SK-N-SH (cell line): ENCODE results near the gene DMRTA2. TPM values are rescaled to one million over a fixed set of nuclear protein-coding genes. Genes with fewer than 3 reads are reported as not detected.

Source experiments
- CTCF ChIA-PET: fragments of 300-600, 350-600 bp; formaldehyde crosslinking; extraction: SDS; loops from one replicate; lab custom pipeline; 2021; lab: Yijun Ruan, JAX
- POLR2A ChIA-PET: fragments of 350-600 bp; sonication (Branson Sonifier 250); formaldehyde crosslinking; extraction: SDS; loops from one replicate; lab custom pipeline; 2020; ENCODE audit warnings: antibody characterized with exemption, inconsistent platforms; lab: Yijun Ruan, JAX
- DNase-seq: peaks from one replicate; pipeline ENCODE4 v3.0.0; 2012
- H2AFZ ChIP-seq: fragments of 200-600 bp; sonication (generic); 2 replicates; pipeline ENCODE4 v1.8.1; 2016; ENCODE audit warnings: antibody characterized with exemption, mild to moderate bottlenecking, low read depth
- H3F3A ChIP-seq: fragments of 200-600 bp; sonication (generic); replicated peaks from 2 replicates; pipeline ENCODE3; 2016; ENCODE audit warnings: antibody characterized with exemption, mild to moderate bottlenecking; ENCODE audit not compliant: insufficient read depth
- H3K27ac ChIP-seq, 2 experiments: fragments of 200-500 bp in 1 of 2; fragments of 200-600 bp in 1 of 2; sonication (Bioruptor generic) in 1 of 2; sonication (generic), shearing (Covaris generic) in 1 of 2; 2 replicates each; pipeline versions ENCODE4 v1.5.1 to v1.6.1; 2014 to 2016; ENCODE audit warnings: low read depth in 2 of 2, inconsistent platforms in 1 of 2, low read length in 1 of 2, mild to moderate bottlenecking in 1 of 2, mixed read lengths in 1 of 2
- H3K27me3 ChIP-seq: fragments of 200-600 bp; sonication (generic), shearing (Covaris generic); 2 replicates; pipeline ENCODE4 v1.6.1; 2016; ENCODE audit warnings: mixed run types; ENCODE audit not compliant: insufficient read depth
- H3K36me3 ChIP-seq, 2 experiments: fragments of 200-500 bp in 1 of 2; fragments of 200-600 bp in 1 of 2; sonication (Bioruptor generic) in 1 of 2; sonication (generic) in 1 of 2; replicated peaks in 1 of 2; 2 replicates each; pipeline versions ENCODE3 to v1.5.1; 2014 to 2016; ENCODE audit warnings: low read length in 1 of 2, mild to moderate bottlenecking in 1 of 2; ENCODE audit not compliant: insufficient read depth in 2 of 2, control insufficient read depth in 1 of 2
- H3K4me1 ChIP-seq, 2 experiments: fragments of 200-500 bp in 1 of 2; fragments of 200-600 bp in 1 of 2; sonication (Bioruptor generic) in 1 of 2; sonication (generic), shearing (Covaris generic) in 1 of 2; 2 replicates each; pipeline versions ENCODE4 v1.5.1 to v1.6.1; 2014 to 2016; ENCODE audit warnings: low read depth in 1 of 2, low read length in 1 of 2, mixed run types in 1 of 2; ENCODE audit not compliant: insufficient read depth in 2 of 2, control insufficient read depth in 1 of 2
- H3K4me2 ChIP-seq: fragments of 200-600 bp; sonication (generic), shearing (Covaris generic); 2 replicates; pipeline ENCODE4 v1.6.1; 2017; ENCODE audit warnings: mixed run types
- H3K4me3 ChIP-seq, 2 experiments: fragments of 200-500 bp in 1 of 2; fragments of 200-600 bp in 1 of 2; sonication (Bioruptor generic) in 1 of 2; sonication (generic), shearing (Covaris generic) in 1 of 2; 2 replicates each; pipeline versions ENCODE4 v1.5.1 to v1.8.1; 2014 to 2016; ENCODE audit warnings: low read depth in 2 of 2, inconsistent platforms in 1 of 2, low read length in 1 of 2, mild to moderate bottlenecking in 1 of 2, mixed read lengths in 1 of 2, moderate library complexity in 1 of 2
- H3K79me2 ChIP-seq: fragments of 200-600 bp; sonication (generic); 2 replicates; pipeline ENCODE4 v1.8.1; 2017; ENCODE audit warnings: mild to moderate bottlenecking; ENCODE audit not compliant: insufficient read depth
- H3K9ac ChIP-seq: fragments of 200-600 bp; sonication (generic); 2 replicates; pipeline ENCODE4 v1.6.1; 2017; ENCODE audit warnings: mixed run types
- H3K9me2 ChIP-seq: fragments of 200-600 bp; sonication (generic); 2 replicates; pipeline ENCODE4 v1.6.1; 2017; ENCODE audit warnings: mixed run types
- H3K9me3 ChIP-seq: fragments of 200-600 bp; sonication (generic); 2 replicates; pipeline ENCODE4 v1.6.1; 2017; ENCODE audit warnings: mixed run types, mild to moderate bottlenecking, moderate library complexity
- H4K20me1 ChIP-seq: fragments of 200-600 bp; sonication (generic); 2 replicates; pipeline ENCODE4 v1.6.1; 2017; ENCODE audit warnings: mild to moderate bottlenecking, mixed run types; ENCODE audit not compliant: insufficient read depth
- CHD2 ChIP-seq: fragments of 150-350 bp; IDR thresholded peaks from 2 replicates; pipeline ENCODE4 v1.6.1; 2018; ENCODE audit warnings: low read length; ENCODE audit not compliant: partially characterized antibody
- EZH2phosphoT487 ChIP-seq: fragments of 200-600 bp; sonication (generic); IDR thresholded peaks from 2 replicates; pipeline ENCODE4 v1.6.1; 2017; ENCODE audit warnings: low read depth, mixed run types, mild to moderate bottlenecking, antibody characterized with exemption, moderate library complexity, borderline replicate concordance
- FOXJ3 ChIP-seq: sonication (generic); formaldehyde crosslinking; IDR thresholded peaks from 2 replicates; pipeline ENCODE4 v1.5.1; 2020; ENCODE audit warnings: mild to moderate bottlenecking, missing genetic modification reagents
- JUND ChIP-seq: IDR thresholded peaks from 2 replicates; pipeline ENCODE4 v1.4.0; 2012
- POLR2AphosphoS5 ChIP-seq: IDR thresholded peaks from 2 replicates; pipeline ENCODE4 v1.6.1; 2012; ENCODE audit warnings: low read depth, low read length
- RXRA ChIP-seq: IDR thresholded peaks from 2 replicates; pipeline ENCODE4 v1.4.0; 2012; ENCODE audit warnings: low read depth, mild to moderate bottlenecking, borderline replicate concordance
- TAF1 ChIP-seq: IDR thresholded peaks from 2 replicates; pipeline ENCODE4 v1.6.1; 2012; ENCODE audit warnings: low read depth, mild to moderate bottlenecking, low read length, moderate library complexity, borderline replicate concordance
- TCF12 ChIP-seq: IDR thresholded peaks from 2 replicates; pipeline ENCODE4 v1.4.0; 2012
- WGBS: methylation state at CpG from one replicate; pipeline ENCODE4 v1.1.6; 2017; ENCODE audit warnings: low lambda C conversion rate; 5-methylcytosine and 5-hydroxymethylcytosine counted together
- polyA plus RNA-seq, 3 experiments: library from polyadenylated mRNA; depleted of rRNA; stranded (reverse); fragments of >200 nt; gene quantifications; 2 replicates each; pipeline ENCODE4 v1.2.3, GENCODE V29; 2012
- TF ChIP-seq, protein P1 (sequence below): IDR thresholded peaks from 2 replicates; pipeline ENCODE4 v1.6.1; 2012; ENCODE audit warnings: mild to moderate bottlenecking, low read depth, low read length, moderate library complexity
- TF ChIP-seq, protein P2 (sequence below): fragments of 150-350 bp; IDR thresholded peaks from 2 replicates; pipeline ENCODE4 v1.6.1; 2016; ENCODE audit warnings: mild to moderate bottlenecking, low read depth, low read length

Gene DMRTA2
- polyA plus RNA-seq, 1 of the 3 experiments (the other 2 are of a cell fraction), result 0.02 TPM

DNA sequence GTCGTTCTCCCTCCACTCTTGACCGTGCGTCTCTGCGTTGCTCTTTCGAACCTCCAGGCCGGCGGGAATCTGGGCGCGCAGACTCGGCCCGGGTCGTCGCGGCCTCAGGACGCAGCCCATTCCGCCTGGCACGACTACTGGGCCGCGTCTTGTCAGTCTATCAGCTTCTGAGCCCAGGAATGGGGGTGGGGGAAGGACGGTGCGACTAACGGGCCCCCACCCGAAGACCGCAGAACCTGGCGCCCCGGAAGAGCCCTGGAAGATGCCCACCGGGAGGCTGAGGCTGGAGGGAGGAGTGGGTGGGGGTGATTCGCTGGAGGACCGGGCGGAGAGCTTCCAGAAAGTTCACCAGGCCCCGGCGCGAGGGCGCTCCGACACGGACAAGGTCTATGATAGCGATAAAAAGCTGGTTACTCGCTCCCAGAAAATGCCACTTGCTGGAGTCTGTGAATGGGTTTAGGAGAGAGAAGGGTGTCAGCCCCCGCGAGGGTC lies 1.7 kb upstream of the DMRTA2 start:
- POLR2A ChIA-PET, result no interaction called here
- TF ChIP-seq TCF12 (no peak), POLR2AphosphoS5 (no peak), JUND (no peak), CHD2 (no peak), FOXJ3 (CRISPR knock-in tag) (no peak), RXRA (no peak), EZH2phosphoT487 (no peak), TAF1 (no peak)
- TF ChIP-seq, protein P1, sequence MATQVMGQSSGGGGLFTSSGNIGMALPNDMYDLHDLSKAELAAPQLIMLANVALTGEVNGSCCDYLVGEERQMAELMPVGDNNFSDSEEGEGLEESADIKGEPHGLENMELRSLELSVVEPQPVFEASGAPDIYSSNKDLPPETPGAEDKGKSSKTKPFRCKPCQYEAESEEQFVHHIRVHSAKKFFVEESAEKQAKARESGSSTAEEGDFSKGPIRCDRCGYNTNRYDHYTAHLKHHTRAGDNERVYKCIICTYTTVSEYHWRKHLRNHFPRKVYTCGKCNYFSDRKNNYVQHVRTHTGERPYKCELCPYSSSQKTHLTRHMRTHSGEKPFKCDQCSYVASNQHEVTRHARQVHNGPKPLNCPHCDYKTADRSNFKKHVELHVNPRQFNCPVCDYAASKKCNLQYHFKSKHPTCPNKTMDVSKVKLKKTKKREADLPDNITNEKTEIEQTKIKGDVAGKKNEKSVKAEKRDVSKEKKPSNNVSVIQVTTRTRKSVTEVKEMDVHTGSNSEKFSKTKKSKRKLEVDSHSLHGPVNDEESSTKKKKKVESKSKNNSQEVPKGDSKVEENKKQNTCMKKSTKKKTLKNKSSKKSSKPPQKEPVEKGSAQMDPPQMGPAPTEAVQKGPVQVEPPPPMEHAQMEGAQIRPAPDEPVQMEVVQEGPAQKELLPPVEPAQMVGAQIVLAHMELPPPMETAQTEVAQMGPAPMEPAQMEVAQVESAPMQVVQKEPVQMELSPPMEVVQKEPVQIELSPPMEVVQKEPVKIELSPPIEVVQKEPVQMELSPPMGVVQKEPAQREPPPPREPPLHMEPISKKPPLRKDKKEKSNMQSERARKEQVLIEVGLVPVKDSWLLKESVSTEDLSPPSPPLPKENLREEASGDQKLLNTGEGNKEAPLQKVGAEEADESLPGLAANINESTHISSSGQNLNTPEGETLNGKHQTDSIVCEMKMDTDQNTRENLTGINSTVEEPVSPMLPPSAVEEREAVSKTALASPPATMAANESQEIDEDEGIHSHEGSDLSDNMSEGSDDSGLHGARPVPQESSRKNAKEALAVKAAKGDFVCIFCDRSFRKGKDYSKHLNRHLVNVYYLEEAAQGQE, result no peak
- TF ChIP-seq, protein P2, sequence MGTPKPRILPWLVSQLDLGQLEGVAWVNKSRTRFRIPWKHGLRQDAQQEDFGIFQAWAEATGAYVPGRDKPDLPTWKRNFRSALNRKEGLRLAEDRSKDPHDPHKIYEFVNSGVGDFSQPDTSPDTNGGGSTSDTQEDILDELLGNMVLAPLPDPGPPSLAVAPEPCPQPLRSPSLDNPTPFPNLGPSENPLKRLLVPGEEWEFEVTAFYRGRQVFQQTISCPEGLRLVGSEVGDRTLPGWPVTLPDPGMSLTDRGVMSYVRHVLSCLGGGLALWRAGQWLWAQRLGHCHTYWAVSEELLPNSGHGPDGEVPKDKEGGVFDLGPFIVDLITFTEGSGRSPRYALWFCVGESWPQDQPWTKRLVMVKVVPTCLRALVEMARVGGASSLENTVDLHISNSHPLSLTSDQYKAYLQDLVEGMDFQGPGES, result no peak
- WGBS, result 2% methylated on average over 38 of the region's 40 CpGs
- peaks cover 18% of the 10 kb centered on the region; the same call in 1 of the 2 replicates for H4K20me1 ChIP-seq
- peak; percentile 52 for DNase-seq
- CTCF ChIA-PET, result interaction anchor here (0.9 to 4.2 kb wide), 7 partner anchors 8 to 279 kb away, joined by 3 to 17 read pairs (median 4); no protein-coding TSS in a partner anchor
- H3K4me1 ChIP-seq, result peaks cover 12 to 24% of the 10 kb centered on the region in 2 experiments; a peak in 1 of 4 replicates
- H3K9me2 ChIP-seq, result no peaks in the 10 kb centered on the region
- no peak overlapping the region for H3K4me3 ChIP-seq
- no peaks in the 10 kb centered on the region for H3F3A ChIP-seq
- no peak overlapping the region for H3K27ac ChIP-seq
- no peaks in the 10 kb centered on the region for H3K79me2 ChIP-seq
- H3K27me3 ChIP-seq, result peaks cover 96% of the 10 kb centered on the region
- no peaks in the 10 kb centered on the region for H3K9me3 ChIP-seq
- H3K9ac ChIP-seq, result no peak overlapping the region
- H3K4me2 ChIP-seq, result peak overlapping the region; percentile 70; the same call in 1 of the 2 replicates
- H3K36me3 ChIP-seq, result no peaks in the 10 kb centered on the region
- H2AFZ ChIP-seq, result 0 out of 2 replicates have a peak overlapping the region, but pooled peaks have one; percentile 36
